UCSD-AML1 (cell line): Measurements from ENCODE around the gene PTPN14.
"Not testable (repeated sequence)": the region's sequence is repeated elsewhere in the genome, so short reads cannot be mapped to it uniquely, and the experiment has no call there.

Experiments
- DNase-seq: peaks from one replicate; lab custom pipeline; 2025; ENCODE audit not compliant: unreplicated experiment; lab: John Stamatoyannopoulos, UW

PTPN14 gene

GRCh38 chr1:214542275-214543199, 8.9 kb downstream of the PTPN14 start:
- no peak for DNase-seq

GRCh38 chr1:214541693-214542092, 9.7 kb downstream of the PTPN14 start:
- DNase-seq: no peak

GRCh38 chr1:214541206-214541605, 10.2 kb downstream of the PTPN14 start:
- no peak for DNase-seq

- no peak for DNase-seq
These were observed 11.1 kb downstream of the PTPN14 start for GRCh38 chr1:214540324-214540723.

GRCh38 chr1:214538496-214538895, 12.9 kb downstream of the PTPN14 start:
- no peak for DNase-seq

GRCh38 chr1:214537872-214538473, 13.4 kb downstream of the PTPN14 start:
- no peak for DNase-seq

- DNase-seq: no peak
These were observed 14.2 kb downstream of the PTPN14 start for GRCh38 chr1:214537219-214537618.

- no peak for DNase-seq
These were observed 19.3 kb downstream of the PTPN14 start for GRCh38 chr1:214532070-214532469.

- no peak for DNase-seq
These were observed 25.8 kb downstream of the PTPN14 start for GRCh38 chr1:214525535-214526019.

GRCh38 chr1:214524824-214525223, 26.6 kb downstream of the PTPN14 start:
- DNase-seq: no peak

- DNase-seq: no peak
These were observed 28.1 kb downstream of the PTPN14 start for GRCh38 chr1:214523124-214523824.

GRCh38 chr1:214521458-214521857, 29.9 kb downstream of the PTPN14 start:
- DNase-seq: not testable (repeated sequence)

- DNase-seq: no peak
These were observed 30.7 kb downstream of the PTPN14 start for GRCh38 chr1:214520544-214521165.

GRCh38 chr1:214518361-214518760, 33.0 kb downstream of the PTPN14 start:
- DNase-seq: no peak

- DNase-seq: no peak
These were observed 34.7 kb downstream of the PTPN14 start for GRCh38 chr1:214516434-214517326.

GRCh38 chr1:214515544-214516433, 35.6 kb downstream of the PTPN14 start:
- DNase-seq: no peak

- DNase-seq: no peak
These were observed 36.5 kb downstream of the PTPN14 start for GRCh38 chr1:214514819-214515383.

GRCh38 chr1:214514032-214514818, 37.2 kb downstream of the PTPN14 start:
- peak; percentile 10 for DNase-seq
